ENCODE data around the gene CDKN2D.
"Not testable (repeated sequence)": the region's sequence is repeated elsewhere in the genome, so short reads cannot be mapped to it uniquely, and the experiment has no call there.

Gene CDKN2D

GRCh38 chr19:10583036-10583776 lies 14.4 kb upstream of the CDKN2D start:
- no peak overlapping the region for H3K27ac ChIP-seq
- DNase-seq (ENCODE audit: low read depth, low spot score), result no peak

GRCh38 chr19:10582091-10582490 lies 13.3 kb upstream of the CDKN2D start:
- H3K27ac ChIP-seq, result no peak overlapping the region
- DNase-seq (ENCODE audit: low read depth, low spot score), result no peak

- H3K27ac ChIP-seq, result no peak overlapping the region
- peak; percentile 34 for DNase-seq (ENCODE audit: low read depth, low spot score)
Observed at GRCh38 chr19:10580979-10581631, 12.3 kb upstream of the CDKN2D start.

GRCh38 chr19:10577951-10578350 lies 9.2 kb upstream of the CDKN2D start:
- no peak for DNase-seq (ENCODE audit: low read depth, low spot score)
- H3K27ac ChIP-seq, result no peak overlapping the region

GRCh38 chr19:10575011-10575716 lies 6.4 kb upstream of the CDKN2D start:
- DNase-seq (ENCODE audit: low read depth, low spot score), result no peak
- no peak overlapping the region for H3K27ac ChIP-seq

GRCh38 chr19:10574462-10574861 lies 5.7 kb upstream of the CDKN2D start:
- no peak overlapping the region for H3K27ac ChIP-seq
- no peak for DNase-seq (ENCODE audit: low read depth, low spot score)

GRCh38 chr19:10573793-10574192 lies 5.0 kb upstream of the CDKN2D start:
- H3K27ac ChIP-seq; DNase-seq (ENCODE audit: low read depth, low spot score): not testable (repeated sequence)

GRCh38 chr19:10568062-10568825 lies 535 bp downstream of the CDKN2D start:
- DNase-seq (ENCODE audit: low read depth, low spot score), result no peak
- peak overlapping the region; percentile 40 for H3K27ac ChIP-seq

- no peak for DNase-seq (ENCODE audit: low read depth, low spot score)
- no peak overlapping the region for H3K27ac ChIP-seq
Observed at GRCh38 chr19:10567656-10568055, 1.1 kb downstream of the CDKN2D start.

- DNase-seq (ENCODE audit: low read depth, low spot score), result no peak
- peak overlapping the region; percentile 56 for H3K27ac ChIP-seq
Observed at GRCh38 chr19:10566658-10567410, 1.9 kb downstream of the CDKN2D start.

- DNase-seq (ENCODE audit: low read depth, low spot score), result no peak
- peak overlapping the region; percentile 56 for H3K27ac ChIP-seq
Observed at GRCh38 chr19:10566408-10566657, 2.4 kb downstream of the CDKN2D start.

- H3K27ac ChIP-seq, result peak within 1 kb of the TSS; percentile 56
- DNase-seq (ENCODE audit: low read depth, low spot score), result peak; percentile 77
Observed at GRCh38 chr19:10565567-10566407, 3.0 kb downstream of the CDKN2D start, which contains the start of gene KRI1. TSS of gene KRI1 (minus strand) at chr19:10566010. CDS start at chr19:10565999, 11 bp downstream.

- DNase-seq (ENCODE audit: low read depth, low spot score), result no peak
- H3K27ac ChIP-seq, result peak overlapping the region; percentile 56
Observed at GRCh38 chr19:10565028-10565566, 3.7 kb downstream of the CDKN2D start.

GRCh38 chr19:10562609-10563008 lies 6.2 kb downstream of the CDKN2D start:
- DNase-seq (ENCODE audit: low read depth, low spot score), result no peak

GRCh38 chr19:10560154-10560553 lies 8.6 kb downstream of the CDKN2D start:
- H3K27ac ChIP-seq, result no peak overlapping the region

More at GRCh38 chr19:10562609-10563008, 6.2 kb downstream of the CDKN2D start:
- H3K27ac ChIP-seq, result no peak overlapping the region

GRCh38 chr19:10557603-10558197 lies 11.1 kb downstream of the CDKN2D start:
- no peak overlapping the region for H3K27ac ChIP-seq
- DNase-seq (ENCODE audit: low read depth, low spot score), result no peak

More at GRCh38 chr19:10560154-10560553, 8.6 kb downstream of the CDKN2D start:
- DNase-seq (ENCODE audit: low read depth, low spot score), result no peak

GRCh38 chr19:10555610-10555973 lies 13.2 kb downstream of the CDKN2D start:
- H3K27ac ChIP-seq, result peak overlapping the region; percentile 76
- DNase-seq (ENCODE audit: low read depth, low spot score), result no peak

All from epithelial cell of prostate (primary cell).